ENCODE results near the gene EXT2.

EXT2 gene

GRCh38 chr11:44237156-44237555, 141.7 kb downstream of the EXT2 start:
- CTCF ChIA-PET = no interaction called here
- no peak for DNase-seq (ENCODE audit: extremely low spot score)
- TF ChIP-seq ELF4 (IDR thresholded peaks at IDR 0.05) = no peak
- no peak for TF ChIP-seq FOXM1 (IDR thresholded peaks at IDR 0.05; ENCODE audit: borderline replicate concordance)
- no peak for TF ChIP-seq NFRKB (IDR thresholded peaks at IDR 0.05)
- TF ChIP-seq LEF1 (IDR thresholded peaks at IDR 0.05; ENCODE audit: borderline replicate concordance) = no peak
- TF ChIP-seq ARNT (IDR thresholded peaks at IDR 0.05) = no peak
- no peak for TF ChIP-seq FOXK2 (IDR thresholded peaks at IDR 0.05)
- TF ChIP-seq CTBP1 (IDR thresholded peaks at IDR 0.05; ENCODE audit: borderline replicate concordance) = no peak
- TF ChIP-seq HDGF (IDR thresholded peaks at IDR 0.05; ENCODE audit: borderline replicate concordance) = no peak
- TF ChIP-seq PKNOX1 (IDR thresholded peaks at IDR 0.05) = no peak
- no peak for TF ChIP-seq BHLHE40 (IDR thresholded peaks at IDR 0.05; ENCODE audit: borderline replicate concordance)
- no peak for TF ChIP-seq SUZ12 (IDR thresholded peaks at IDR 0.05)
- TF ChIP-seq FOXA1 (IDR thresholded peaks at IDR 0.05) = no peak
- no peak for TF ChIP-seq TARDBP (IDR thresholded peaks at IDR 0.05)
- no peak for TF ChIP-seq ZNF384 (IDR thresholded peaks at IDR 0.05)
- POLR2A ChIA-PET = no interaction called here

GRCh38 chr11:44241851-44242250, 146.4 kb downstream of the EXT2 start:
- no peak for DNase-seq (ENCODE audit: extremely low spot score)
- ChIA-PET POLR2A (no interaction called here), CTCF (no interaction called here)
- TF ChIP-seq NFRKB (IDR thresholded peaks at IDR 0.05) (no peak), ELF4 (IDR thresholded peaks at IDR 0.05) (no peak), TARDBP (IDR thresholded peaks at IDR 0.05) (no peak), PKNOX1 (IDR thresholded peaks at IDR 0.05) (no peak), BHLHE40 (IDR thresholded peaks at IDR 0.05; ENCODE audit: borderline replicate concordance) (no peak), L3MBTL2 (conservative IDR thresholded peaks at IDR 0.05) (no peak), ARNT (IDR thresholded peaks at IDR 0.05) (no peak), FOXK2 (IDR thresholded peaks at IDR 0.05) (no peak), FOXA1 (IDR thresholded peaks at IDR 0.05) (no peak), HDGF (IDR thresholded peaks at IDR 0.05; ENCODE audit: borderline replicate concordance) (no peak)

- POLR2A ChIA-PET = no interaction called here
- CTCF ChIA-PET = no interaction called here
- TF ChIP-seq ELF4 (IDR thresholded peaks at IDR 0.05) (no peak), FOXA1 (IDR thresholded peaks at IDR 0.05) (no peak), FOXK2 (IDR thresholded peaks at IDR 0.05) (no peak), PKNOX1 (IDR thresholded peaks at IDR 0.05) (no peak), SP1 (IDR thresholded peaks at IDR 0.05) (no peak), ARNT (IDR thresholded peaks at IDR 0.05) (no peak), ZNF384 (IDR thresholded peaks at IDR 0.05) (no peak), BHLHE40 (IDR thresholded peaks at IDR 0.05; ENCODE audit: borderline replicate concordance) (no peak), FOXM1 (IDR thresholded peaks at IDR 0.05; ENCODE audit: borderline replicate concordance) (no peak), L3MBTL2 (conservative IDR thresholded peaks at IDR 0.05) (no peak), CTBP1 (IDR thresholded peaks at IDR 0.05; ENCODE audit: borderline replicate concordance) (no peak), HDGF (IDR thresholded peaks at IDR 0.05; ENCODE audit: borderline replicate concordance) (no peak), SUZ12 (IDR thresholded peaks at IDR 0.05) (no peak), NFRKB (IDR thresholded peaks at IDR 0.05) (no peak), LEF1 (IDR thresholded peaks at IDR 0.05; ENCODE audit: borderline replicate concordance) (no peak), TARDBP (IDR thresholded peaks at IDR 0.05) (no peak)
- DNase-seq (ENCODE audit: extremely low spot score) = no peak
Observed at GRCh38 chr11:44243086-44243485, 147.6 kb downstream of the EXT2 start.

GRCh38 chr11:44243595-44244343, 148.3 kb downstream of the EXT2 start:
- DNase-seq (ENCODE audit: extremely low spot score) = no peak
- POLR2A ChIA-PET = no interaction called here
- TF ChIP-seq ARNT (IDR thresholded peaks at IDR 0.05) (no peak), SUZ12 (IDR thresholded peaks at IDR 0.05) (no peak), LEF1 (IDR thresholded peaks at IDR 0.05; ENCODE audit: borderline replicate concordance) (no peak), FOXA1 (IDR thresholded peaks at IDR 0.05) (no peak), BHLHE40 (IDR thresholded peaks at IDR 0.05; ENCODE audit: borderline replicate concordance) (no peak), TARDBP (IDR thresholded peaks at IDR 0.05) (no peak), FOXM1 (IDR thresholded peaks at IDR 0.05; ENCODE audit: borderline replicate concordance) (no peak), FOXK2 (IDR thresholded peaks at IDR 0.05) (no peak), L3MBTL2 (conservative IDR thresholded peaks at IDR 0.05) (no peak), SP1 (IDR thresholded peaks at IDR 0.05) (no peak)

GRCh38 chr11:44244639-44245310, 149.3 kb downstream of the EXT2 start:
- DNase-seq (ENCODE audit: extremely low spot score) = no peak
- POLR2A ChIA-PET = no interaction called here
- TF ChIP-seq SP1 (IDR thresholded peaks at IDR 0.05) (no peak), TARDBP (IDR thresholded peaks at IDR 0.05) (no peak), FOXA1 (IDR thresholded peaks at IDR 0.05) (no peak), L3MBTL2 (conservative IDR thresholded peaks at IDR 0.05) (no peak), ARNT (IDR thresholded peaks at IDR 0.05) (no peak), FOXK2 (IDR thresholded peaks at IDR 0.05) (no peak), CTBP1 (IDR thresholded peaks at IDR 0.05; ENCODE audit: borderline replicate concordance) (no peak), ZNF384 (IDR thresholded peaks at IDR 0.05) (no peak), LEF1 (IDR thresholded peaks at IDR 0.05; ENCODE audit: borderline replicate concordance) (no peak), ELF4 (IDR thresholded peaks at IDR 0.05) (no peak), BHLHE40 (IDR thresholded peaks at IDR 0.05; ENCODE audit: borderline replicate concordance) (no peak)
- CTCF ChIA-PET = no interaction called here

More at GRCh38 chr11:44243595-44244343, 148.3 kb downstream of the EXT2 start:
- CTCF ChIA-PET = no interaction called here

All from HEK293T (cell line).